Smooth muscle cell (in vitro differentiated cells): ENCODE data around the gene NELFA. TPM values are rescaled to one million over a fixed set of nuclear protein-coding genes. Genes with fewer than 3 reads are reported as not detected.

Experiments
- DNase-seq: peaks from one replicate; lab custom pipeline; 2025; ENCODE audit not compliant: unreplicated experiment; lab: John Stamatoyannopoulos, UW
- H2AFZ ChIP-seq: fragments of 200-600 bp; sonication (generic); 2 replicates; pipeline ENCODE4 v1.6.0; 2016; ENCODE audit warnings: antibody characterized with exemption, low read depth, mild to moderate bottlenecking
- H3F3A ChIP-seq: fragments of 200-600 bp; sonication (generic); 2 replicates; pipeline ENCODE4 v1.6.0; 2017; ENCODE audit warnings: antibody characterized with exemption, low read depth
- H3K27ac ChIP-seq: fragments of 200-600 bp; sonication (generic); 2 replicates; pipeline ENCODE4 v1.5.1; 2016; ENCODE audit warnings: low read depth, mild to moderate bottlenecking
- H3K27me3 ChIP-seq: fragments of 200-600 bp; sonication (generic); 2 replicates; pipeline ENCODE4 v1.6.1; 2016; ENCODE audit warnings: low read depth, mild to moderate bottlenecking
- H3K36me3 ChIP-seq: fragments of 200-600 bp; sonication (generic); 2 replicates; pipeline ENCODE4 v1.5.1; 2016; ENCODE audit warnings: low read depth
- H3K4me1 ChIP-seq: fragments of 200-600 bp; sonication (generic); 2 replicates; pipeline ENCODE4 v1.5.1; 2016; ENCODE audit warnings: low read depth
- H3K4me2 ChIP-seq: fragments of 200-600 bp; sonication (generic); 2 replicates; pipeline ENCODE4 v1.6.0; 2016; ENCODE audit warnings: mild to moderate bottlenecking
- H3K4me3 ChIP-seq: fragments of 200-600 bp; sonication (generic); 2 replicates; pipeline ENCODE4 v1.5.1; 2016; ENCODE audit warnings: mild to moderate bottlenecking
- H3K79me2 ChIP-seq: fragments of 200-600 bp; sonication (generic); 2 replicates; pipeline ENCODE4 v1.6.0; 2016; ENCODE audit warnings: low read depth, mild to moderate bottlenecking
- H3K9ac ChIP-seq: fragments of 200-600 bp; sonication (generic); 2 replicates; pipeline ENCODE4 v1.6.0; 2016; ENCODE audit warnings: low read depth
- H3K9me3 ChIP-seq: fragments of 200-600 bp; sonication (generic); replicated peaks from 2 replicates; pipeline ENCODE4 v1.5.1; 2016; ENCODE audit warnings: low read depth
- H4K20me1 ChIP-seq: fragments of 200-600 bp; sonication (generic); 2 replicates; pipeline ENCODE4 v1.6.0; 2016; ENCODE audit warnings: low read depth
- WGBS: methylation state at CpG from one replicate; pipeline ENCODE4 v1.1.7; 2016; ENCODE audit warnings: low lambda C conversion rate; 5-methylcytosine and 5-hydroxymethylcytosine counted together
- polyA plus RNA-seq: library from polyadenylated mRNA; unstranded; fragments of >200 nt; fragmentation: Nextera tagmentation; extraction: Ambion mirVana; gene quantifications from 2 replicates; pipeline ENCODE4 v1.2.1, GENCODE V29; 2016
- total RNA-seq: library from RNA; depleted of rRNA; stranded (reverse); fragments of >200 nt; gene quantifications from 2 replicates; pipeline ENCODE4 v1.2.3, GENCODE V29; 2014
- TF ChIP-seq, protein P1 (sequence below): fragments of 200-600 bp; sonication (generic); IDR thresholded peaks from 2 replicates; pipeline ENCODE4 v1.5.1; 2017; ENCODE audit warnings: borderline replicate concordance, mild to moderate bottlenecking, antibody characterized with exemption; ENCODE audit not compliant: insufficient read depth, poor library complexity, severe bottlenecking

Gene NELFA
- total and polyA plus RNA-seq, 2 experiments from 2014 or later, result 16.3 to 33.7 TPM

DNA sequence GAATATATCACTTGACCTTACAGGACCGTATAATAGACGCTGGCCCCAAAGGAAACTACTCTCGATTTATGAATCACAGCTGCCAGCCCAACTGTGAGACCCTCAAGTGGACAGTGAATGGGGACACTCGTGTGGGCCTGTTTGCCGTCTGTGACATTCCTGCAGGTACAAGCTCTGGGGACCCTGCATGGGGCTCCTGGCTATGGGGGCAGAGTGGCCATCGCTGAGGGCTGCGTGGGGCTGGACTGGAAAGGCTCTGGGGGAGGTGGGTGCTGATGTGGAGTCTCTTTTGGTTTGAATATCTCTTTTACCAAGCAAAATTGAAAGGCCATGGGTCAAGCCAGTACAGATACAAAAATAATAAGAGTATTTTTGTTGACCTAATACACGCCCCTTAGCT lies 33.9 kb downstream of the NELFA start:
- Histone ChIP-seq H3K9ac (no peak overlapping the region), H3K4me3 (no peak overlapping the region), H3K36me3 (no peaks in the 10 kb centered on the region), H3K79me2 (no peaks in the 10 kb centered on the region), H3K4me1 (no peaks in the 10 kb centered on the region), H2AFZ (no peak overlapping the region), H3K27me3 (no peaks in the 10 kb centered on the region), H3K4me2 (no peak overlapping the region), H4K20me1 (no peaks in the 10 kb centered on the region), H3K9me3 (no peaks in the 10 kb centered on the region), H3F3A (no peaks in the 10 kb centered on the region), H3K27ac (no peak overlapping the region)
- 97% methylated on average over 8 of the region's 8 CpGs for WGBS
- TF ChIP-seq, protein P1, sequence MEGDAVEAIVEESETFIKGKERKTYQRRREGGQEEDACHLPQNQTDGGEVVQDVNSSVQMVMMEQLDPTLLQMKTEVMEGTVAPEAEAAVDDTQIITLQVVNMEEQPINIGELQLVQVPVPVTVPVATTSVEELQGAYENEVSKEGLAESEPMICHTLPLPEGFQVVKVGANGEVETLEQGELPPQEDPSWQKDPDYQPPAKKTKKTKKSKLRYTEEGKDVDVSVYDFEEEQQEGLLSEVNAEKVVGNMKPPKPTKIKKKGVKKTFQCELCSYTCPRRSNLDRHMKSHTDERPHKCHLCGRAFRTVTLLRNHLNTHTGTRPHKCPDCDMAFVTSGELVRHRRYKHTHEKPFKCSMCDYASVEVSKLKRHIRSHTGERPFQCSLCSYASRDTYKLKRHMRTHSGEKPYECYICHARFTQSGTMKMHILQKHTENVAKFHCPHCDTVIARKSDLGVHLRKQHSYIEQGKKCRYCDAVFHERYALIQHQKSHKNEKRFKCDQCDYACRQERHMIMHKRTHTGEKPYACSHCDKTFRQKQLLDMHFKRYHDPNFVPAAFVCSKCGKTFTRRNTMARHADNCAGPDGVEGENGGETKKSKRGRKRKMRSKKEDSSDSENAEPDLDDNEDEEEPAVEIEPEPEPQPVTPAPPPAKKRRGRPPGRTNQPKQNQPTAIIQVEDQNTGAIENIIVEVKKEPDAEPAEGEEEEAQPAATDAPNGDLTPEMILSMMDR, result no peak
- DNase-seq, result no peak

DNA sequence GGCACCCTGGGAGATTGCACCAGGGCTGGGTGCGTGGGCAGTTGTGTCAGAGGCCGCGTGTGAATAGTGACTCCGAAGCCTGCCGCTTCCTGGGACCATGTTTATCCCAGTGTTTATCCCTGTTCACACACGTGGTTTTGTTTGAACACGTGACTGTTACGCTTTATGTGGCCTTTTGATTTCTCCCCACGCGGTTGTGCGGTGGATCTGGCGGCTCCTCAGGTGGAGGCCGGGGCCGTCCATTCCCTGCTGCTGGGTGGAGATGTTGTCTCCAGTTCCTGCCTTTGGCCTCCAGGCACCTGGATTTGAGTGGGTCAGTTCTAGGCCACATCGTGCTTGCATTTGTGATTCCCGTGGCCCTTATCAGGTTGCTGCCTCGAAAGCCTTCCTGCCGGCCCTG lies 35.1 kb downstream of the NELFA start:
- Histone ChIP-seq H4K20me1 (no peaks in the 10 kb centered on the region), H3K27me3 (no peaks in the 10 kb centered on the region), H3K9me3 (no peaks in the 10 kb centered on the region), H3K4me3 (no peak overlapping the region), H3K4me2 (no peak overlapping the region), H3K79me2 (no peaks in the 10 kb centered on the region), H2AFZ (no peak overlapping the region), H3F3A (no peaks in the 10 kb centered on the region), H3K27ac (no peak overlapping the region), H3K36me3 (no peaks in the 10 kb centered on the region), H3K9ac (no peak overlapping the region), H3K4me1 (no peaks in the 10 kb centered on the region)
- TF ChIP-seq, protein P1, result no peak
- WGBS, result 95% methylated on average over 18 of the region's 18 CpGs
- no peak for DNase-seq

DNA sequence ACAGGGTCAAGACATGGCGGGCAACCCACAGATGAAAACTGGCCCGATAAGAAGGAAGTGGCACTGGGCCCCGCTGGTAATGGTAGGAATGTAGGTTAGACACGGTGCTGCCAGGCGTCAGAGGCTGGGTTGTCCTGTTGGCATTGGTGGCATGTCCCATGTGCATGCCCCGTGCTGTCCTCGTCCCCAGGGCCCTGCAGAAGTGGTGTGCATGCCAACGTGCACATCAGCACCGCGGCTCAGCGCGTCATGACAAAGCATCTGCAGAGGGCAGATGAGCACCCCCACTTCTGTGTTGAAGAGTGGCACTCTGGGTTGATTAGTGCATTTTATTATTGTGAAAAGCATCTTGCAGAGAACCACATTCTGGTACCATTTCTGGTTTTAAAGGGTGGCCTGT lies 35.6 kb downstream of the NELFA start:
- H3K36me3 ChIP-seq, result no peaks in the 10 kb centered on the region
- H3K4me1 ChIP-seq, result no peaks in the 10 kb centered on the region
- H4K20me1 ChIP-seq, result no peaks in the 10 kb centered on the region
- H3K79me2 ChIP-seq, result no peaks in the 10 kb centered on the region
- no peak overlapping the region for H3K27ac ChIP-seq
- H3K9me3 ChIP-seq, result no peaks in the 10 kb centered on the region
- WGBS, result 97% methylated on average over 12 of the region's 12 CpGs
- DNase-seq, result no peak
- no peak overlapping the region for H3K4me3 ChIP-seq
- no peaks in the 10 kb centered on the region for H3K27me3 ChIP-seq
- H3K9ac ChIP-seq, result no peak overlapping the region
- H3K4me2 ChIP-seq, result no peak overlapping the region
- no peaks in the 10 kb centered on the region for H3F3A ChIP-seq
- no peak overlapping the region for H2AFZ ChIP-seq
- TF ChIP-seq, protein P1, result no peak

DNA sequence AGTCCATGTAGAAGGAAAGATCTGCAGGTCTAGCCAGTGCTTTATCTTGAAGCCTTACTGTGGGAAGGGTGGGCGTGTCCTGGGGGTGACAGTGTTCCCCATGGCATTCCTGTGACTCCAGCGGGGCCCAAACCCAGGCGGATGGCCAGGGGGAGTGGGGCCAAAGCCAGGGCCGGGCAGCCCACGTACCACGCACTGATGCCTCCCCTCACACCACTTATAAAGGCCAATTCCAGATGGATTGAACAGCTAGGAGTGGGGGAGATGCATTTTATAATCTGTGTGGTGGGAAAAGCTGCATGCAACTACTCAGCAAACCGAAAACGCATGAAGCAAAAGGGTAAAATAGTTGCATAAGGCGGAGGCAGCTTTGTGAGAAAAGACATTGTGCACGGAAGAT lies 36.4 kb downstream of the NELFA start:
- Histone ChIP-seq H3K36me3 (no peaks in the 10 kb centered on the region), H3K79me2 (no peaks in the 10 kb centered on the region), H3K4me3 (no peak overlapping the region), H3K9me3 (no peaks in the 10 kb centered on the region), H2AFZ (no peak overlapping the region), H3K4me1 (no peaks in the 10 kb centered on the region), H3K4me2 (no peak overlapping the region), H3K27ac (no peak overlapping the region), H3K27me3 (no peaks in the 10 kb centered on the region), H3F3A (no peaks in the 10 kb centered on the region), H4K20me1 (no peaks in the 10 kb centered on the region), H3K9ac (no peak overlapping the region)
- 98% methylated on average over 10 of the region's 10 CpGs for WGBS
- DNase-seq, result no peak
- TF ChIP-seq, protein P1, result no peak
